HuH-7.5 (cell line): Measurements from ENCODE around the gene DPP4.
"Not testable (repeated sequence)": the region's sequence is repeated elsewhere in the genome, so short reads cannot be mapped to it uniquely, and the experiment has no call there.

Experiments used
- DNase-seq: peaks from one replicate; pipeline ENCODE4 v3.0.0; 2011; ENCODE audit warnings: low spot score

The DPP4 gene

GRCh38 chr2:161988589-161988988 lies 85.4 kb downstream of the DPP4 start:
- no peak for DNase-seq

GRCh38 chr2:161987311-161987710 lies 86.7 kb downstream of the DPP4 start:
- DNase-seq: no peak

DNA sequence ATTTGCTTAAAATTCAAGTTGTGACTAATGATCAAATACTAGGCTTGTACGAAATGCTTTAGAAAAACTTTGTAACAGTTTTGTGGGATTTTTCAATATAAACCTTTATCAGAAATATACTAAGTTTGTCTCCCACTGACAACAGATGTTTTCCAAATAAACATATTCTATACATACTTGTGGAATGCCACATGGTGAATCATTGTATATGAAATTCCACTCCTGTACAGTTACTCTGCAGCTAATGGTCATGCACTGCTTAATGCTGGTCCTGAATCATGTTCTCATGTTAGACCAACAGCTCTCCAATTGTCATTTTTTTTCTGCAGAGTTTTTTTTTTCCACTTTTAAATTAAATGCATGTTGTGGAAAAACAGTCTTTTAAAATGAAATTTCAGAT lies 90.1 kb downstream of the DPP4 start:
- DNase-seq: no peak

DNA sequence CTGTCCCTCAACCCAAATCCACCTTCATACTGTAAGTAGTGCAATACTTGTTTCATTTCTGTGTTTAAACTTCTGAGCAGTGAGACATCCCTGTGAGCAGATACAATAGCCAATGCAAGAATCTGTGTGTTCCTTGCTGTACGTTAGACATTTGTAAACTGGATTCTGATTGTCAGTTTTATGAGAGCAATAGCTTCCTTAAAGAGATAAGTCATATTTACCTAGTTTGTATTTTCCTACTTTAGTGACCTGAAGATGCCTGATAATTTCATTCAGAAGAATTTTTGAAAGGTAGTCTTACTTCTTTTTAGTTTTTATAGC lies 90.7 kb downstream of the DPP4 start:
- DNase-seq: no peak

- DNase-seq: no peak
Measured at GRCh38 chr2:161982548-161983330, 91.3 kb downstream of the DPP4 start.

GRCh38 chr2:161981679-161982250 lies 92.2 kb downstream of the DPP4 start:
- DNase-seq: no peak

- no peak for DNase-seq
Measured at GRCh38 chr2:161980976-161981375, 93.0 kb downstream of the DPP4 start.

GRCh38 chr2:161979490-161979889 lies 94.5 kb downstream of the DPP4 start:
- no peak for DNase-seq

- not testable (repeated sequence) for DNase-seq
Measured at GRCh38 chr2:161977926-161978325, 96.1 kb downstream of the DPP4 start.

- DNase-seq: no peak
Measured at GRCh38 chr2:161976917-161977316, 97.1 kb downstream of the DPP4 start.

- no peak for DNase-seq
Measured at GRCh38 chr2:161976295-161976694, 97.7 kb downstream of the DPP4 start.

DNA sequence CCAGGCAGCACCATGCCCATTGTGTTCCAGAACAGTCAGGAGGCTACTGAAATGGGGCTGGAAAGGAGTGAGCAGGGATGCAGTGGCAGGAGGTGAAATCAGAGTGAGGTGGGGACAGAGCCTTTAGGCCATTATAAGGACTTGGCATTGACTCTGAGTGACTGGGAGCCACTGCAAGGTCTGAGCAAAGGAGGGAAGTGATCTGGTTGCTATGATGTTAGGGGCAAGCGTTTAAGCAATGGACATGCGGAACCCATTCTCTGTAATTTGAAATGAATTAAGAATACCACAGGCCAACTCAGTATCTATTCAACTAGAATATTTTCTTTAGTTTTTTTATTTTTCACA lies 98.2 kb downstream of the DPP4 start:
- no peak for DNase-seq

DNA sequence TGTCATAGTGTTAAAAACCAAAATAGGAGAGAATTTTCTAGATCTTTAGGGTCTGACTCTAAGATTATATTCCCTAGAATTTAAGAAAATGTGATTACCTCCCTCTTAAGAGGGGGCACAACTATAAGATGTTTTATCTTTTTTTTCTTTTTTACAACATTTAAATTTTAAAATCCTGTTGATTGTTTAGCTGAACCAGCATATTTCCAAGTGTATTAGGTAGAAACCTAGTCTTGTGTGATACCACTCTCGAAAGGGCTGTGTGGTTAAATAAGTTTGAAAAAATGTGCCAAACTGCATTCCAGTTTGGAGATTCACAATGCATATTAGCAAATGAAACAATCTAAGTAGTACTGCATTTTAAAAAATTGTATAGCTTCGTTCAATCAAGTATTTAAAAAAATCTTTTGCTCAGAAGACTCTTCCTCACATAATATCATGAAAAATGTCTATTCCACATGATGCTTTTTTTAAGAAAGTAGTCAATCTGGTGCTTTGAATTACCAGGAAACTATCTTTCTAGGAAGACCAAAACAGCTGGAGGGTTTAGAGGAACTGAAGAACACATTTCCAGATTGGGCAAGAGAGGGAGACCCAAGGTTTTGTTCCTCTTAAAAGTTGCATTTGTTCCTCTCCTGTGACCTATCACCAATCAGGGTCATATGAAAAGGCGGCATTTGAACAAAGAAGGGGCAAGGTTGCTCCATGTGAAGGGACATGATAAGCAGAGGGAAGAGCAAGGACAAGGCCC lies 98.8 kb downstream of the DPP4 start:
- no peak for DNase-seq

DNA sequence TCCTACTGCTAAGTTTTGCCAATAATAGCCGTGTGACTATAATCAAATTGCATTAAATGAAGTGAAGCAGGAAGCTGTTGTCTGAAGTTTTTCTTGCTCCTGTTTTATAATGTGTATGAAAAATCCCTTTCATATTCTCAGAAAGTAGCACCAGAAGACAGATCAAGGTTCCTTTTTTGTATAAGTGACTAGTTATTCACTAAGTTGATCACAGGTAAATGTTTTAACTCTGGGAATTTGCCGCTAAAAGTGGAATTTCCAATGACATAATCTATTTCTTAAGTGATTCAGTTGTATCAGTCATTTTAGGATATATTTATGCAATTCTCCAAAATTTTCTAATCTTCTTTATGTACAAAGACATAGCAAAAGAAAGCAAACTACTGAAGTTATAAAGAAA lies 99.6 kb downstream of the DPP4 start:
- no peak for DNase-seq

GRCh38 chr2:161972866-161973265 lies 101.1 kb downstream of the DPP4 start:
- DNase-seq: no peak

DNA sequence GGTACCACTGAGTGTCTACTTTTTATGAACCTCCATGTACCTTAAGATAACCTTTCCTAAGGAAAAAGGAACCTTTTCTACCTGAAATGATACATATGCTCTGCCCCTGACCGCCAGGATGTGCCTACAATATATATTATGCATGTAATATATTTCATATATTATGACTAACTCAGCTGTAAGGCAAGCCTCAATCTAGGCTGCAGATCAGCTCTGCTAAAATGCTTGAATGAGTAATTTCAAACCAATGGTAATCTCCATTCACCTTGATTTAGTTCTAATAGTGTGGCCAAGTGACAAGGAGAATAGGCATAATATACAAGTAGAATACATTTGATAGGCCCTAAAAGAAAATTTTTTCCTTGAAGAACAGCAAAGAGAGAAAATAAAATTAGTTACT lies 101.8 kb downstream of the DPP4 start:
- no peak for DNase-seq

DNA sequence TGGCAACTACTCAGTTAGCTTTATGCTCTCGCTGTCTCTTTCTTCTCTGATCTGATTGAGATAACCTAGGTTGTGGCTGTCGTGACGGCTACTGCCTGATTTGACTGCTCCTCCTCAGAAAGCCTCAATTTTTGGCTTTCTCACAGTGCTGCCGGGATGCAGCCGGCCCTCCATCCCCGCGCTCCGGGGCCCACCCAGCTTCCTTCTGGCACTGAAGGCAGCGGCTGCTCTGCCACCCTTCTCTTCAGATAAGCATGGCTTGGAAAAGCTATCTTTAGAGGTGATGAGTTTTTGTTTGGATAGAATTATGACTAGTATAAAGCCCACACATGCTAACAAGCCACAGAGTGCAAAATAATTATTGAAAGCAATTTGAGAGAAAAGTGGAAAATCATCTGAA lies 102.5 kb downstream of the DPP4 start:
- DNase-seq: no peak

DNA sequence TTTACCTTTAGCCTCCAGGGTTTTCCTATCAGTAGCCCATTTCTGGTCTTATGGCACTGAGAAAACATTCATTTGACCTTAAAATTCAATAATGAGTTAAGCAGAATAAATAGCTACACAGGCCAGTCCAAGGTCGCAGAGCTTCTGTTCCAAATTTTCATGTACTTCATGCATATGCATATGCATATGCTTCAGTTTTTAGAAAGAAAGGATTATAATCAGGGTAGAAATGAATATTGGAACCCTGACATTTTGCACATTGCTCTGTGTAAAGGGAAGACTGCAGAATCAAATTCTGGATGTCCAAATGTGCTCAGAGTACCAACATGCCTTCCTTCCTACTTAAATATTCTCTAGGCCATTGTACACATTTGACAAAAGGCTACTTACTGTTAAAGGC lies 104.9 kb downstream of the DPP4 start:
- DNase-seq: no peak

DNA sequence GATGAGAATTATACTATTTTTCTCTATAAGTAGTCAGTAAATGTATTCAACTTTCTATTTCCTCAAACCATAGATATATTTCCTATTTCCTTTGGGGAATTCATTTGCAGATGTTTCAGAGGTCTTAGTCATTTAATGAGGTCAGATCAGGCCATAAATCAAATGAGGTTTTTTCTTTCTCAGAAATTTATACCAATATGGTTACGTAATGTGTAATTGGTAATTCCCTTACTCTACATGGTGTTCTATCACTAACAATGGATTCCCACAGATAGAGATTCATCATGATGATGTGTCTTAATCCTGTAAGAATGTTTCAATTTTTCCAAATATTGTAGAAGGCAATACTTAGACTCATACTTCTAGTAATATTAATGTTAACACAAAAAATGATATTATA lies 108.0 kb downstream of the DPP4 start:
- no peak for DNase-seq

- no peak for DNase-seq
Measured at GRCh38 chr2:161964160-161964559, 109.9 kb downstream of the DPP4 start.

- DNase-seq: no peak
Measured at GRCh38 chr2:161962160-161962559, 111.9 kb downstream of the DPP4 start.

- no peak for DNase-seq
Measured at GRCh38 chr2:161961061-161961460, 113.0 kb downstream of the DPP4 start.

GRCh38 chr2:161956738-161957137 lies 117.3 kb downstream of the DPP4 start:
- DNase-seq: no peak

DNA sequence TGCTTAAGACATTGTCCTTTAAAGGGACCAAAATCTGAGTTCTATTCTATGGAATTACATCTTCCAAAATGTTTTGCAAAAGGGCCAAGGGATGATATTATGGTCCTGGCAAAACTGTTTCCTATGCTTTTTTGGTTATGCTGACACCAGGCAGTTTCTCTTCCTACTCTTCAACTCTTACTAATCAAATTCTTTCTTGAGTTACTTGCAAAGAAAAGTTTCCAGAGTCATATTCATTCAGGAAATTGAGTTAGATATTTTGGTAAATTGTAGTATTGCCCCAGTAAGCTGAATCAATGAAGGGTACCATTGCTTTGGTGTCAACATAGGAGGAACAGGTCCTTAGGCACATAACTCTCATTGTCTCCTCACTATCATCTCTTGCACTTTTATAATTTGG lies 118.8 kb downstream of the DPP4 start:
- DNase-seq: no peak
